Activated CD8-positive, alpha-beta memory T cell treated with anti-CD3 and anti-CD28 coated beads, Interleukin-2, amount 50 U/mL, for 1 hour (primary cell): ENCODE results near the gene FMNL2.

Experiments used
- DNase-seq: peaks from one replicate; pipeline ENCODE4 v3.0.0-alpha.2; 2020; ENCODE audit errors: extremely low read depth

The FMNL2 gene

GRCh38 chr2:152425765-152426727 lies 91.1 kb downstream of the FMNL2 start:
- no peak for DNase-seq

DNA sequence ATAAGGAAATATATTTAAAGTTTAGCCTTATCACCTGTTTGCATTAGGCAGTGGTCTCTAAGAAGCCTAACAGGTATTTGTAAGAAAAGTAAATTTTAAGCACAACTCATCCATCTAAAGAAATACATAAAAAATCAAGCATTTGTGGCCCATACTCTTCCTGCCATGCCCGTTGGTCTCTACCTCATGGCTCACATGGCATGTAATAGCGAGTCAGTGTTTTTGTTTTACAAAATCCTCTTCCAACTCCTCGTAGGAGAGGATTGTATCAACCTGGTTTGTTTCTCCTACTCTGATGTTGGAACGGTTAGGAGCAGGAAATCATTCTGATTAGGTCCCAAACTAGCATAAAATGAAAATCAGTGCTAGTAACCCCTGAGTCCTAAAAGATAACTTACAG lies 91.8 kb downstream of the FMNL2 start:
- no peak for DNase-seq

DNA sequence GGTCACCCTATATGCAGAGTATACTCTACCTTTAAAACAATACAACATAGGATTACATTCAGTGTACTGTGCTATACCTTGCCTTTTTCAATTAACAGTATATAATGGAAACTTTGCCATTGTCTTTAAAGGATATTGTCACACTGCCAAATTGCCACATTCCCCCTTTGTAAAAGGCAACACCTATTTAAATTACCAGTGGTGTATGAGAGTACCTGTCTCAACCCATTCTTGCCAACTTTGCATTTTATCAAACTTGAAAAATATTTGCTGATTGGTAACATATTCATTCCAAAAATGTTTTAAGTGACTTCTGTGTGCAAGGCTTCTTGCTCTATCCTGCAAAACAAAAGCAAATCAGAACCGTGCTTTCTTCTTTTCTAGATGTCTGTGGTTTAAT lies 92.9 kb downstream of the FMNL2 start:
- DNase-seq = no peak

GRCh38 chr2:152428800-152429582 lies 94.0 kb downstream of the FMNL2 start:
- DNase-seq = no peak

DNA sequence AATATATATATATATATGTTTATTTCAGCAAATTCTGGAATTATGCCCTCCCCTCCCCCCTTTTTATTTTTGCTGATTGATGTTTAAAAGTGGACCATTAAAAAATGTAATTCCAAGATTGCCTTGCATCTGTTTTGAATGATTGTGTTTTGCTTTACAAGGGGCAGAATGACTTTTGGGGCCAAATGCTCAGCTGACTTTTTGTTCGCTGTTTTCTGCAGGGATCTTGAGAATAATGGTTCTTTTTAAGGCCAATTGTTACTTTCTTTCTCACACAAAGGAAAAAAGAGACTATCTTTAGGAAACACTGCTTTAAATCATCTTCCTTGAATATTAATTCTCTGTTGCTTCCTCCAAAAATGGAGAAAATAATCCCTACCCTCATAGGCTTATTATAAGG lies 95.9 kb downstream of the FMNL2 start:
- DNase-seq = no peak

DNA sequence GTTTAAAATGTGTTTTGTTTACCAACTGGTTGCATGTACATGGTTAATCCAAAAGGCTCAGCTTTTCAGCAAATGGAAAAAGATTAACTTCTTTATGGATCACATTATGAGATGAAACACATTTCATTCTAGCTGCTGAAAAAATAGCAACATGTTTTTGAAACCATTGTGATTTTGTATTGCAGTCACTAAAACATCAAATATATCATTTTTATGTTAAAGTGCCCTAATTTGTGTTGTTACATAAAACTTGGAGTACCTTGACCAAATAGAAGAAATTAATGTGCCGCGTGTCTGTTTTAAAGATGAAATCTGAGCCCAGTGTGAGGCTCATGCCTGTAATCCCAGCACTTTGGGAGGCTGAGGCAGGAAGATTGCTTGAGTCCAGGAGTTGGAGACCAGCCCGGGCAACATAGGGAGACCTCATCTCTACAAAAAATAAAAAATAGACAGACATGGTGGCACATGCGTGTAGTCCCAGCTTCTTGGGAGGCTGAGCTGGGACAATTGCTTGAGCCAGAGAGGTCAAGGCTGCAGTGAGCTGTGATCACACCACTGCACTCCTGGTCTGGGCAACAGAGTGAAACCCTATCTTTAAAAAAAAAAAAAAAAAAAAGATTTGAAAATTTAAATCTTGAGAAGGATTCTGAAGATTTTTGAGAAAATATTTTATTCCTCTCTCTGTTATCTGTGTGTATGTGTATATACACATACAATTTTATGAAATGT lies 96.6 kb downstream of the FMNL2 start:
- no peak for DNase-seq

DNA sequence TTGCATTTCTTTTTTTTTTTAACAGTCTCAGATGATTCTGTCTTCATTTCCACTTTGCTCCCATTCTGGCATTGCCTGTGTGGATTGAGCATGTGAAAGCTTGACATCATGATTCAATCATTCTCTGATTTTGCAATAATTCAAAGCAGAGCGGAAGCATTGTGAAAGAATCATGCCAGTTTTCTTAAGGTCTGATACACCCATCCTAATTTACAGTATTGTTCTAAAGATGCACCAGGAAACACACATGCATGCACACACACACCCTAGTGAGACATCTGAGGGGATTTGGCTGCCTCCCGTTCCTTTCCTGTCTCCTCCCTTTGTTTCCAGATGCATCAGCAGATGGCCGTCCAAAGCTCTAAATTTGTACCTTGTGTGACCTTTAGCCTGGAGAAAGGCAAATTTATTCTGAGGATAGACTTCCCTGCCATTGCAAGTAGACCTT lies 97.3 kb downstream of the FMNL2 start:
- DNase-seq = no peak

DNA sequence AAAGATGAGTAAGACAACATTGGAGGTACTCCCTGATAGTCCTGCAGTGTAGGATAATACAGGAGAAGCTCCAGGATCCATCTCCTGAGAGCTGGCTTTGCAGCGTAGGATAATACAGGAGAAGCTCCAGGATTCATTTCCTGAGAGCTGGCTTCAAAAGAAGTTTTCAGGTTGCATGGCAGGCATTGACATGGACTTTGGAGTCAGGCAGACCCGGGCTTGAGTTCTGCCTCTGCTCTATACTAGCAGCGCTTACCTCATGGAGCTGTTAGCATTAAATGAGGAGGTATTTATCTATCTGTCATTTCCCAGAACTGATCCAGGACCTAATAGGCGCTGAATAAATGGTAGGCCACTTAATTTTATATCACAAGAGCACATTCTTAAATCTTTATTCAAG lies 97.8 kb downstream of the FMNL2 start:
- no peak for DNase-seq

GRCh38 chr2:152433289-152433688 lies 98.3 kb downstream of the FMNL2 start:
- DNase-seq = no peak

GRCh38 chr2:152433791-152434190 lies 98.8 kb downstream of the FMNL2 start:
- no peak for DNase-seq

GRCh38 chr2:152434395-152435182 lies 99.6 kb downstream of the FMNL2 start:
- DNase-seq = no peak

GRCh38 chr2:152436148-152436547 lies 101.2 kb downstream of the FMNL2 start:
- no peak for DNase-seq

GRCh38 chr2:152437276-152438108 lies 102.5 kb downstream of the FMNL2 start:
- no peak for DNase-seq

DNA sequence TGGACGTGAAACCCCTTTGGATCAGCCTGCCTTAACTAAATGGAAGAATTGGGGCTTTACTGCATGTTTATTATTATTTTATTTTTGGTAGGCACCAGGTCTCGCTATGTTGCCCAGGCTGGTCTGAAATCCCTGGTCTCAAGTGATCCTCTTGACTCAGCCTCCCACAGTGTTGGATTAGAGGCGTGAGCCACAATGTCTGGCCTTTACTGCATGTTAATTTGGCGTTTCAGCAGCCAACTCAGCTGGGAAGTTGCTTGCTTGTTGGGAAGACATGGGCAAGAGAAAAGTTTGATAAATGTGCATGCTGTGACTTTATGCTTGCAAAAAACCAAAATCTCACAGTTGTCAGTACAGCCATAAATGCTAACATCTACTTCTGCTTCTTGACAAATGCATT lies 105.1 kb downstream of the FMNL2 start:
- no peak for DNase-seq

- DNase-seq = no peak
These were observed 105.5 kb downstream of the FMNL2 start for GRCh38 chr2:152440460-152440859.

DNA sequence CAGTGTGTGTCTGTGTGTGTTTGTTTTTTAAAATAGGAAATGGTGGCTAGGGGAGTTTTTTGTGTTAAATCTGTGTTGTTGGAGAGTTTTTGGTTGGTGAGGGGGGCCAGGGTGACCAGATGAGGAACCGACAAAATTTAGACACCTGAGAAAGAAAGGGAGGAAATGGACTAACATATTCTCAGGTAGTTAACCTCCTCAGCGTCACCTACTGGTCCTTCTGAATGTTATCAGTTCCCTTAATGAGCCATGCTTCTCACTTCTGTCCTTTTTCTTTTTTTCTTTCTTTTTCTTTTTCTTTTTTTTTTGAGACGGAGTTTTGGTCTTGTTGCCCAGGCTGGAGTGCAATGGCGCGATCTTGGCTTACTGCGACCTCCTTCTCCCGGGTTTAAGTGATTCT lies 107.0 kb downstream of the FMNL2 start:
- no peak for DNase-seq

- no peak for DNase-seq
These were observed 108.8 kb downstream of the FMNL2 start for GRCh38 chr2:152443771-152444170.

DNA sequence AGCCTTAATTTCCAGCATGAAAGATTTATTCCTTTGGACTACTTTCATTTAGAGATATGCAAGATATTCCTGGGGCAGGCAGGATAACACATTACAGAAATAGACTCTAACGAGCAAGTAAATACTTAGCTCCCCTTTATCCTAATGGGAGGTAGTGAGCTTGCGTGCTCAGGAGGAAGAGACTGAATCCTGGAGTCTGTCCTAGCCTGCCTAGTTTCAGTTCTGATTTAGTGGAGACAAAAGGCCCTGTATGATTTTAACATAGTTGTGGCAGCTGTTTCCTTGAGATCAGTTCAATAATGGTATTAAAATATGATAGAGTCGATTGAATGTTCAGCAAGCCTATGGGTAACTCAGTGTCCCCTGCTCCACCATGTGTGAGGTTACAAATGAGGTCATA lies 109.5 kb downstream of the FMNL2 start:
- no peak for DNase-seq

GRCh38 chr2:152445375-152445774 lies 110.4 kb downstream of the FMNL2 start:
- DNase-seq = no peak

DNA sequence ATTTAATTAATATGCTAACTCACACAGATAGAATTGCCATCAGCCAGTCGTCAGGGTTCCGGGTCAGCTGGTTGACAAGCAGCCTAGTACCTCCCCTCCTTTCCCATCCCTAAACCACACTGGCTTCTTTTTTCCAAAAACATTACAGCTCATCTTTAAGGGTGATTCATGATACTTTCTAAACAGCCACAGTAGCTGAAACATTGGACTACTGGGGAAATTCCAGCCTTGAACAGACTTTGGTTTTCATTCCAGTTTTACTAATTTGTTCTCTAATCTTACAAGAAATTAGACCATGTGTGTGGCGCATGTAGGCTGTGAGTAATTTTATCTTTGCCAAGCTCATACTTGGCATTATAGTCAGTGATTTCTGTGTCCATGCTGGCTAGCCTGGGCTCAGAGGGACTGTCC lies 110.8 kb downstream of the FMNL2 start:
- DNase-seq = no peak
